GM10266 (cell line): Measurements from ENCODE around the gene RFPL3.

Experiments used
- DNase-seq: peaks from one replicate; pipeline ENCODE4 v3.0.0; 2012; ENCODE audit errors: extremely low spot score
- CTCF ChIP-seq: IDR thresholded peaks from 2 replicates; pipeline ENCODE4 v1.5.1; 2012; ENCODE audit warnings: mild to moderate bottlenecking, low read depth; ENCODE audit not compliant: control insufficient read depth, insufficient read depth; ENCODE audit errors: missing control alignments

RFPL3 gene

DNA sequence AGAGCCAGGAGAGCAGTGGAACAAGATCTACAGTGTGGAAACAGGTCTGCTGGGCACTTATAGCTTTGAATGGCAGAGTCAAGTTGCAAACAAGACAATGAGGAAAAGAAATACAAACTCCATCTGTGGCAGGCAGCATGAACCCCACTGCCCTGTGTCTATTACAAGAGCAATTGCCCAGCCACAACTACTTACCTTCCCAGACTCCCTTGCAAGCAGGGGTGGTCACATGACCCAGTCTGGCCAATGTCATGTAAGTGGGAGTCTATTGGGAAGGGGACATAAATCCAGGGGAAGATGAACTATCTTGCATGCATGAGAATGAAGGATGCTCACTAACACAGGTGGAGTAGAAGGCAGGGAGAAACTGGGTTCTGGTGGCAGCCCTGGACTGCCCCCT is 44.1 kb upstream of the RFPL3 start:
- no peak for DNase-seq
- TF ChIP-seq CTCF = no peak

DNA sequence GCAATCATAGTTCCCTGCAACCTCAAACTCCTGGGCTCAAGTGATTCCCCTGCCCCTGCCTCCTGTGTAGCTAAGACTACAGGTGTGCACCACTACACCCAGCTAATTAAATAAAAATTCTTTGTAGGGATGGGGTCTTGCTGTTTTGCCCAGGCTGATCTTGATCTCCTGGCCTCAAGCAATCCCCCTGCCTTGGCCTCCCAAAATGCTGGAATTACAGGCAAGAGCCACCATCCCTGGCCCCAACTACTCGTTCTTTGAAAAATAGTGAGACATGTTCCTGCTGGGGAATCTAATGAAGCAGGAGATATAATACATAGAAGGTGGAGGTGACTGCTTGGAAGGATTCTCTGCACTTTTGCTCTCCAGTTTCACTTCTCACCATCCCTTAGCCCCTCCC is 40.1 kb upstream of the RFPL3 start:
- TF ChIP-seq CTCF = no peak
- no peak for DNase-seq

- no peak for DNase-seq
- TF ChIP-seq CTCF = no peak
Observed at GRCh38 chr22:32318361-32318760, 39.3 kb upstream of the RFPL3 start.

DNA sequence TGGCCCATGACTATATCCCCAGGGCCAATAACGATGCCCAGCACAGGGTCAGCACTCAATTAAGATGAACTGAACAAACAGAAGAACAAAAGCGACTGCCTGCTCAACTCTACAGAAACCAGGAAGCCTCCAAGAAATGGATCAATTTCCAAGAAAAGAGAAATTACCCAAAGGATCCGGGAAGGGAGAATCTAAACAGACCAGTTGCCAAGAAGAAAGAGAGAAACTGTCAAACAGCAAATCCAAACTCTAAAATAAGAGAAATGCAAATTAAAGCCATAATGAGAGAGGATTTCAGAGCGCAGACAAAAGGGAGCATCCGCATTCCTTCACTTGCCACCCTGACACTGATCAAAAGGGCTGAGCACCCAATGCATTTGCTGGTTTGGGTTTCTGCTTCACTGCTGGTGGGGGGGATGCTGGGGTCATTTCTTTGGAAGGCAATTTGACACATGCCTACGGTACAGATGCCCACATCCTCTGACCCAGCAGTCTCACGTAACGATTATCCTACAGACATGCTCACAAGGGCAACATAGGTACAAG is 37.7 kb upstream of the RFPL3 start:
- DNase-seq = no peak
- TF ChIP-seq CTCF = no peak

- no peak for DNase-seq
- no peak for TF ChIP-seq CTCF
Observed at GRCh38 chr22:32322986-32323385, 34.7 kb upstream of the RFPL3 start.

- no peak for TF ChIP-seq CTCF
Observed at GRCh38 chr22:32323513-32324164, 34.0 kb upstream of the RFPL3 start.

More at GRCh38 chr22:32323513-32324164, 34.0 kb upstream of the RFPL3 start:
- DNase-seq = no peak
